Prostate gland (tissue), 2 donors: ENCODE results near the gene MEIOB.

Source experiments
- CTCF ChIP-seq, 4 experiments: fragments of 200-600 bp in 2 of 4; fragments of 450-650 bp in 2 of 4; sonication (generic) in 2 of 4; IDR thresholded peaks; 1 replicate in 3 of 4; 2 replicates in 1 of 4; pipeline ENCODE4 v1.5.1; 2016 to 2019; ENCODE audit warnings: antibody characterized with exemption in 4 of 4, mild to moderate bottlenecking in 2 of 4, moderate library complexity in 2 of 4
- POLR2A ChIP-seq: fragments of 450-650 bp; IDR thresholded peaks from one replicate; pipeline ENCODE4 v1.6.1; 2016; ENCODE audit warnings: antibody characterized with exemption, mild to moderate bottlenecking
- POLR2AphosphoS5 ChIP-seq: sonication (generic); formaldehyde crosslinking; IDR thresholded peaks from one replicate; pipeline ENCODE4 v1.6.1; 2017; ENCODE audit warnings: antibody characterized with exemption

GRCh38 chr16:1912215-1912543 is 40.2 kb upstream of the MEIOB start:
- TF ChIP-seq CTCF (IDR thresholded peaks at IDR 0.05) (no peak), POLR2AphosphoS5 (no peak), POLR2A (no peak)
